ENCODE measurements around the gene GOLGA3. TPM values are rescaled to one million over a fixed set of nuclear protein-coding genes. Genes with fewer than 3 reads are reported as not detected.

GOLGA3 gene
- total and polyA plus RNA-seq, 9 of the 15 experiments (the other 6 are each of a cell fraction or from before 2014, with no cell fraction given): 1.9 to 48.1 (median 18.4) TPM

GRCh38 chr12:132827763-132828703, 636 bp downstream of the GOLGA3 start (continued):
- TF ChIP-seq CBX2 (IDR thresholded peaks at IDR 0.05; ENCODE audit: insufficient read depth, low read length, poor library complexity, severe bottlenecking) (no peak), ZBTB17 (CRISPR knock-in tag; IDR thresholded peaks at IDR 0.05) (peak; percentile 90), ZNF121 (CRISPR knock-in tag; conservative IDR thresholded peaks at IDR 0.05) (peak; percentile 95), MCM7 (IDR thresholded peaks at IDR 0.05) (no peak), FOXK2 (conservative IDR thresholded peaks at IDR 0.05 in 1 of 2, IDR thresholded peaks at IDR 0.05 in 1 of 2; ENCODE audit: low read depth in 2 of 2) (peak; percentile 4 to 48; a peak in 1 of 4 replicates), ZNF23 (CRISPR knock-in tag; IDR thresholded peaks at IDR 0.05) (no peak), MYC (IDR thresholded peaks at IDR 0.05; ENCODE audit: low read depth, low read length) (no peak), MYC (CRISPR knock-in tag; IDR thresholded peaks at IDR 0.05; ENCODE audit: borderline replicate concordance, low read depth) (0 out of 2 replicates have a peak, but pooled peaks have one; percentile 40), ZBTB5 (IDR thresholded peaks at IDR 0.05) (no peak), POLR3G (IDR thresholded peaks at IDR 0.05; ENCODE audit: extremely low read depth, insufficient read length, insufficient replicate concordance) (no peak), TSC22D4 (tag; IDR thresholded peaks at IDR 0.05) (no peak), ZNF644 (tag; IDR thresholded peaks at IDR 0.05; ENCODE audit: low read depth) (0 out of 2 replicates have a peak, but pooled peaks have one; percentile 13), ETS1 (conservative IDR thresholded peaks at IDR 0.05; ENCODE audit: control insufficient read depth, low read depth, low read length) (no peak), TRIM24 (IDR thresholded peaks at IDR 0.05) (no peak), TCF3 (CRISPR knock-in tag; IDR thresholded peaks at IDR 0.05) (no peak), MAFG (tag; conservative IDR thresholded peaks at IDR 0.05) (peak; percentile 88), PHF20 (IDR thresholded peaks at IDR 0.05; ENCODE audit: partially characterized antibody) (no peak), YBX1 (IDR thresholded peaks at IDR 0.05) (no peak), ZBTB9 (CRISPR knock-in tag; IDR thresholded peaks at IDR 0.05) (no peak), YY1 (IDR thresholded peaks at IDR 0.05; ENCODE audit: borderline replicate concordance in 1 of 3, control insufficient read depth in 1 of 3, extremely low read depth in 1 of 3, insufficient read depth in 3 of 3, insufficient read length in 1 of 3, insufficient replicate concordance in 2 of 3, low read depth in 1 of 3, low read length in 2 of 3) (peak in 1 of 3 experiments; percentile 6)
